Upper lobe of left lung (tissue), 6 donors: ENCODE data around the gene ECHDC1. TPM values are rescaled to one million over a fixed set of nuclear protein-coding genes. Genes with fewer than 3 reads are reported as not detected.
A peak's percentile ranks its signal among the peaks of the same experiment; 100 is the strongest.

Source experiments
- ATAC-seq, 2 donors: fragments of 200-7000 bp; cut with Tn5 transposase; one replicate each; pipeline ENCODE4 v1.9.1; 2022; ENCODE audit warnings: mild to moderate bottlenecking in 2 of 2, moderate library complexity in 2 of 2; ENCODE audit not compliant: low FRiP score in 2 of 2
- DNase-seq, 2 donors: peaks; one replicate each; pipeline ENCODE4 v3.0.0-alpha.2; 2019 to 2020
- H3K27ac ChIP-seq, 4 donors: fragments of 200-600 bp; sonication (generic); one replicate each; pipeline ENCODE4 v1.5.1; 2016 to 2019
- H3K27me3 ChIP-seq, 4 donors: fragments of 200-600 bp; sonication (generic); one replicate each; pipeline ENCODE4 v1.5.1; 2017 to 2019
- H3K36me3 ChIP-seq, 4 donors: fragments of 200-600 bp; sonication (generic); one replicate each; pipeline ENCODE4 v1.5.1; 2016 to 2019
- H3K4me1 ChIP-seq, 4 donors: fragments of 200-600 bp; sonication (generic); one replicate each; pipeline ENCODE4 v1.5.1; 2018 to 2019
- H3K4me3 ChIP-seq, 4 donors: fragments of 200-600 bp; sonication (generic); one replicate each; pipeline ENCODE4 v1.5.1; 2017 to 2019; ENCODE audit warnings: mild to moderate bottlenecking in 2 of 4, moderate library complexity in 1 of 4
- H3K9me3 ChIP-seq, 4 donors: fragments of 200-600 bp; sonication (generic); one replicate each; pipeline ENCODE4 v1.5.1; 2018 to 2019
- EP300 ChIP-seq, 4 donors: sonication (generic); formaldehyde crosslinking; IDR thresholded peaks; one replicate each; pipeline ENCODE4 v1.5.1; 2017; ENCODE audit warnings: antibody characterized with exemption in 4 of 4, control low read depth in 2 of 4
- POLR2A ChIP-seq, 4 donors: fragments of 450-650 bp; IDR thresholded peaks; one replicate each; pipeline ENCODE4 v1.5.1; 2016 to 2017; ENCODE audit warnings: antibody characterized with exemption in 4 of 4, mild to moderate bottlenecking in 2 of 4
- POLR2AphosphoS5 ChIP-seq, 2 donors: sonication (generic); formaldehyde crosslinking; IDR thresholded peaks; one replicate each; pipeline ENCODE4 v1.5.1; 2017; ENCODE audit warnings: antibody characterized with exemption in 2 of 2
- WGBS, 2 donors: methylation state at CpG; one replicate each; pipeline ENCODE4 v1.1.5; 2017 to 2018; 5-methylcytosine and 5-hydroxymethylcytosine counted together
- total RNA-seq, 6 donors: library from RNA; depleted of rRNA in 4 of 6; stranded (reverse); fragments of >200 nt in 4 of 6; gene quantifications; one replicate each; pipeline versions ENCODE4 v1.1.0 to v1.2.1, GENCODE V29; 2016 to 2021
- TF ChIP-seq, protein P1 (sequence below), 6 experiments: fragments of 450-650 bp in 4 of 6; fragments of 200-600 bp in 2 of 6; sonication (generic) in 2 of 6; IDR thresholded peaks; one replicate each; pipeline ENCODE4 v1.5.1; 2016 to 2019; ENCODE audit warnings: antibody characterized with exemption in 6 of 6
- donor health status: DM: no; HTN: no; CAD: no; lungs with moderate emphysema.
- donor health status: DM: no; HTN: yes; CAD: no; lungs with severe emphysema.

ECHDC1 gene
- total RNA-seq, 6 donors from 2014 or later: 70.5 to 146 (median 106) TPM

DNA sequence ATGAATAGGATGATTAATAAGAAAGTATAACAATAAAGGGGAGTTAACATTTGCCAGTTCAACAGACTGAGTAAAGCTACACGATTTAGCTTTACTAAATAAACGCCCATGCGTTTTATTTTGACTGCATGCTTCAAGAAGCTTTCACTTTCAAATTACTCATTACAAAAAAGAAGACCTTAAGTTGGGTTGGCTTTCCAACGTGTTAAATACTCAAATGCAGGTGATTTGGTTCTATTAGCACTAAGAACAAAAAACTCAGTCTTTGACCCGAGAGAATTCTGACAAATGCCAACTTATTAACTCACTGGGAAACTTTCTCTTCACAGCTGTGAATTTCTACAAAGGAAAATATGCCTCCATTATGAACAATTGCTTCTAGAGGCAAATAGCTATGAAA lies 51.9 kb downstream of the ECHDC1 start:
- TF ChIP-seq POLR2AphosphoS5 (IDR thresholded peaks at IDR 0.05) (no peak), POLR2A (IDR thresholded peaks at IDR 0.05) (no peak), EP300 (IDR thresholded peaks at IDR 0.05) (no peak)
- TF ChIP-seq, protein P1, sequence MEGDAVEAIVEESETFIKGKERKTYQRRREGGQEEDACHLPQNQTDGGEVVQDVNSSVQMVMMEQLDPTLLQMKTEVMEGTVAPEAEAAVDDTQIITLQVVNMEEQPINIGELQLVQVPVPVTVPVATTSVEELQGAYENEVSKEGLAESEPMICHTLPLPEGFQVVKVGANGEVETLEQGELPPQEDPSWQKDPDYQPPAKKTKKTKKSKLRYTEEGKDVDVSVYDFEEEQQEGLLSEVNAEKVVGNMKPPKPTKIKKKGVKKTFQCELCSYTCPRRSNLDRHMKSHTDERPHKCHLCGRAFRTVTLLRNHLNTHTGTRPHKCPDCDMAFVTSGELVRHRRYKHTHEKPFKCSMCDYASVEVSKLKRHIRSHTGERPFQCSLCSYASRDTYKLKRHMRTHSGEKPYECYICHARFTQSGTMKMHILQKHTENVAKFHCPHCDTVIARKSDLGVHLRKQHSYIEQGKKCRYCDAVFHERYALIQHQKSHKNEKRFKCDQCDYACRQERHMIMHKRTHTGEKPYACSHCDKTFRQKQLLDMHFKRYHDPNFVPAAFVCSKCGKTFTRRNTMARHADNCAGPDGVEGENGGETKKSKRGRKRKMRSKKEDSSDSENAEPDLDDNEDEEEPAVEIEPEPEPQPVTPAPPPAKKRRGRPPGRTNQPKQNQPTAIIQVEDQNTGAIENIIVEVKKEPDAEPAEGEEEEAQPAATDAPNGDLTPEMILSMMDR (IDR thresholded peaks at IDR 0.05): no peak
- H3K4me1 ChIP-seq: peaks cover 13 to 24% (median 20%) of the 10 kb centered on the region in 4 donors
- H3K36me3 ChIP-seq: peaks cover 6 to 40% (median 14%) of the 10 kb centered on the region in 4 donors
- H3K4me3 ChIP-seq: no peak overlapping the region
- H3K27ac ChIP-seq: peak overlapping the region in 2 of 4 donors; percentile 22 to 55
- WGBS, 2 donors: 31 to 46% methylated on average over 5 of the region's 5 CpGs
- DNase-seq: no peak
- no peaks in the 10 kb centered on the region for H3K27me3 ChIP-seq
- no peaks in the 10 kb centered on the region for H3K9me3 ChIP-seq
- ATAC-seq: no peak

GRCh38 chr6:127290391-127291265 lies 52.8 kb downstream of the ECHDC1 start:
- Histone ChIP-seq H3K36me3 (peaks cover 13 to 44% (median 18%) of the 10 kb centered on the region in 4 donors), H3K27ac (peak overlapping the region in 3 of 4 donors; percentile 22 to 55 (median 23))

DNA sequence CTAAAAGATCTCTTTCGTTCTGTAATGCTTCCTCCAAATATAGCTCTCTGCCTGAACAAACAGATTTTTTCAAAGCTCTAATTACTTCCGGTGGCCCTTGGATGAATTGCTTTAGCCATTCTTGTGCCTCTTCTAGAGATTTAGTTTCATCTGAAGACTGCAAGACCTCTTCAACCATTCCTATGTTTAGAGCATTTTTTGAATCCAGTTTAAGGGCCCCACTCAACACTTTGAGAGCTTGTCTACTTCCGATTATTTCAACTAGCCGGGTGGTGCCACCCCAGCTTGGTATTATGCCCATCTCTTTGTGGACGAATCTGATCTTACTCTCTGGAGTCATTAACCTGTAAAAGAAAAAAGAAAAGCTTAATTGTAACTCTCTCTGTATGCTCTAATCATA lies 53.5 kb downstream of the ECHDC1 start:
- DNase-seq: peak in 1 of 2 donors; percentile 36
- Histone ChIP-seq H3K36me3 (peaks cover 15 to 48% (median 19%) of the 10 kb centered on the region in 4 donors), H3K9me3 (no peaks in the 10 kb centered on the region), H3K4me1 (peaks cover 13 to 24% (median 20%) of the 10 kb centered on the region in 4 donors), H3K27ac (peak overlapping the region in 1 of 4 donors; percentile 55), H3K4me3 (no peak overlapping the region), H3K27me3 (no peaks in the 10 kb centered on the region)
- TF ChIP-seq, protein P1 (IDR thresholded peaks at IDR 0.05): no peak
- WGBS, 2 donors: 54 to 69% methylated on average over 5 of the region's 5 CpGs
- peak in 1 of 2 donors; percentile 22 for ATAC-seq

More at GRCh38 chr6:127290391-127291265, 52.8 kb downstream of the ECHDC1 start:
- TF ChIP-seq EP300 (IDR thresholded peaks at IDR 0.05): no peak
- TF ChIP-seq POLR2A (IDR thresholded peaks at IDR 0.05): no peak
- TF ChIP-seq, protein P1 (IDR thresholded peaks at IDR 0.05): no peak
- no peak for TF ChIP-seq POLR2AphosphoS5 (IDR thresholded peaks at IDR 0.05)
- Histone ChIP-seq H3K4me1 (peaks cover 13 to 24% (median 20%) of the 10 kb centered on the region in 4 donors), H3K27me3 (no peaks in the 10 kb centered on the region), H3K4me3 (no peak overlapping the region), H3K9me3 (no peaks in the 10 kb centered on the region)
- 63% methylated on average over 4 of the region's 4 CpGs for WGBS, 2 donors
- no peak for DNase-seq
- ATAC-seq: no peak

- TF ChIP-seq EP300 (IDR thresholded peaks at IDR 0.05): no peak
- TF ChIP-seq, protein P1 (IDR thresholded peaks at IDR 0.05): no peak
- TF ChIP-seq POLR2A (IDR thresholded peaks at IDR 0.05): no peak
- no peak for TF ChIP-seq POLR2AphosphoS5 (IDR thresholded peaks at IDR 0.05)
- no peak for ATAC-seq
- Histone ChIP-seq H3K36me3 (peaks cover 15 to 54% (median 20%) of the 10 kb centered on the region in 4 donors), H3K4me1 (peaks cover 13 to 24% (median 20%) of the 10 kb centered on the region in 4 donors), H3K27ac (no peak overlapping the region), H3K9me3 (no peaks in the 10 kb centered on the region), H3K4me3 (no peak overlapping the region), H3K27me3 (no peaks in the 10 kb centered on the region)
- DNase-seq: no peak
These were observed 54.7 kb downstream of the ECHDC1 start for GRCh38 chr6:127288705-127289104.
